Natural killer cell (primary cell): ENCODE data around the gene TNNC2. TPM values are rescaled to one million over a fixed set of nuclear protein-coding genes. Genes with fewer than 3 reads are reported as not detected.
"Not testable (repeated sequence)": the region's sequence is repeated elsewhere in the genome, so short reads cannot be mapped to it uniquely, and the experiment has no call there.

Source experiments
- ATAC-seq, 3 donors: fragments of 150-1000 bp in 2 of 3; fragments of 200-7000 bp in 1 of 3; cut with Tn5 transposase; 1 replicate in 1 of 3; 2 replicates in 2 of 3; pipeline ENCODE4 v1.10.0; 2021; ENCODE audit warnings: mild to moderate bottlenecking in 2 of 3, moderate library complexity in 2 of 3
- DNase-seq, 2 donors: peaks; one replicate each; pipeline versions ENCODE4 v3.0.0 to v3.0.0-alpha.2; 2013 to 2021; ENCODE audit warnings: mixed read lengths in 1 of 2
- H3K27ac ChIP-seq: one replicate; pipeline ENCODE4 v1.5.1; 2013; ENCODE audit warnings: mild to moderate bottlenecking, low read length
- H3K27me3 ChIP-seq: one replicate; pipeline ENCODE4 v1.6.1; 2013; ENCODE audit warnings: low read length; ENCODE audit not compliant: control insufficient read depth, insufficient read depth
- H3K36me3 ChIP-seq: one replicate; pipeline ENCODE4 v1.6.1; 2013; ENCODE audit warnings: low read length; ENCODE audit not compliant: control insufficient read depth, insufficient read depth
- H3K4me1 ChIP-seq: one replicate; pipeline ENCODE4 v1.6.1; 2013; ENCODE audit warnings: low read length; ENCODE audit not compliant: control insufficient read depth, insufficient read depth
- H3K4me3 ChIP-seq: one replicate; pipeline ENCODE4 v1.5.1; 2013; ENCODE audit warnings: low read length
- H3K9me3 ChIP-seq: one replicate; pipeline ENCODE4 v1.6.1; 2013; ENCODE audit warnings: low read length; ENCODE audit not compliant: control insufficient read depth, insufficient read depth
- H3K27ac Mint-ChIP-seq, 2 donors: one replicate each; pipeline ENCODE4 v1.8.0; 2022; ENCODE audit warnings: mild to moderate bottlenecking in 2 of 2, mixed read lengths in 2 of 2, moderate library complexity in 1 of 2
- H3K27me3 Mint-ChIP-seq, 2 donors: one replicate each; pipeline ENCODE4 v1.8.0; 2022; ENCODE audit warnings: low read depth in 2 of 2, mixed read lengths in 2 of 2
- H3K36me3 Mint-ChIP-seq: one replicate; pipeline ENCODE4 v1.8.0; 2022; ENCODE audit warnings: mixed read lengths
- H3K4me1 Mint-ChIP-seq, 2 donors: one replicate each; pipeline ENCODE4 v1.8.0; 2022; ENCODE audit warnings: mixed read lengths in 2 of 2
- H3K4me3 Mint-ChIP-seq: one replicate; pipeline ENCODE4 v1.8.0; 2022; ENCODE audit warnings: mild to moderate bottlenecking, moderate library complexity, mixed read lengths
- H3K9me3 Mint-ChIP-seq, 2 donors: one replicate each; pipeline ENCODE4 v1.8.0; 2022; ENCODE audit warnings: mixed read lengths in 2 of 2
- CTCF ChIP-seq: fragments of 200-600 bp; IDR thresholded peaks from one replicate; pipeline ENCODE4 v1.8.0; 2022; ENCODE audit warnings: antibody characterized with exemption
- WGBS: methylation state at CpG from one replicate; pipeline ENCODE4 v1.1.7; 2013; ENCODE audit warnings: missing lambda C conversion rate; ENCODE audit not compliant: insufficient coverage; 5-methylcytosine and 5-hydroxymethylcytosine counted together
- intact Hi-C: fragments of 100-400 bp; cut with micrococcal nuclease; formaldehyde crosslinking; loops from one replicate; pipeline ENCODE4 v1.14.2; 2022
- total RNA-seq, 4 donors: library from RNA; stranded (reverse); fragments of 120-200 nt in 1 of 4; gene quantifications; one replicate each; pipeline versions ENCODE4 v1.2.3 to v1.2.4, GENCODE V29; 2013 to 2022

Gene TNNC2
- 1 to 10 TPM in 1 of 3 donors, under 1 TPM in 1, not detected in 1; 0.93 to 1.5 TPM for total RNA-seq
- total RNA-seq (2013): 1.9 TPM

GRCh38 chr20:45827030-45827652 lies at the start of gene TNNC2:
Gene TNNC2, minus strand, starts transcription at chr20:45827312. Its CDS starts 64 bp downstream, at chr20:45827248.
- Mint-ChIP-seq H3K36me3 (no peaks in the 10 kb centered on the region), H3K9me3 (no peaks in the 10 kb centered on the region), H3K27ac (no peak within 1 kb of the TSS), H3K4me1 (peaks cover 9 to 17% of the 10 kb centered on the region in 2 donors), H3K4me3 (no peak within 1 kb of the TSS), H3K27me3 (peaks cover 26 to 30% of the 10 kb centered on the region in 2 donors)
- no peak within 1 kb of the TSS for H3K27ac ChIP-seq
- H3K9me3 ChIP-seq: no peaks in the 10 kb centered on the region
- ATAC-seq: no peak
- no peak for DNase-seq
- intact Hi-C loops: no loop called here
- no peak within 1 kb of the TSS for H3K4me3 ChIP-seq
- H3K36me3 ChIP-seq: peaks cover 2% of the 10 kb centered on the region
- H3K4me1 ChIP-seq: peaks cover 16% of the 10 kb centered on the region
- 91% methylated on average over 8 of the region's 8 CpGs for WGBS
- peaks cover 12% of the 10 kb centered on the region for H3K27me3 ChIP-seq
- TF ChIP-seq CTCF: no peak

GRCh38 chr20:45874576-45874975 lies 47.5 kb upstream of the TNNC2 start:
- DNase-seq (no peak), ATAC-seq (no peak)
- 91% methylated on average over 4 of the region's 4 CpGs for WGBS
- Histone ChIP-seq H3K27ac (no peak overlapping the region), H3K36me3 (peaks cover 18% of the 10 kb centered on the region), H3K27me3 (no peaks in the 10 kb centered on the region), H3K9me3 (no peaks in the 10 kb centered on the region), H3K4me1 (no peaks in the 10 kb centered on the region), H3K4me3 (no peak overlapping the region)
- Mint-ChIP-seq H3K9me3 (no peaks in the 10 kb centered on the region), H3K36me3 (no peaks in the 10 kb centered on the region), H3K27ac (no peak overlapping the region), H3K27me3 (no peaks in the 10 kb centered on the region), H3K4me1 (no peaks in the 10 kb centered on the region), H3K4me3 (no peak overlapping the region)
- no peak for TF ChIP-seq CTCF
- intact Hi-C loops: no loop called here

DNA sequence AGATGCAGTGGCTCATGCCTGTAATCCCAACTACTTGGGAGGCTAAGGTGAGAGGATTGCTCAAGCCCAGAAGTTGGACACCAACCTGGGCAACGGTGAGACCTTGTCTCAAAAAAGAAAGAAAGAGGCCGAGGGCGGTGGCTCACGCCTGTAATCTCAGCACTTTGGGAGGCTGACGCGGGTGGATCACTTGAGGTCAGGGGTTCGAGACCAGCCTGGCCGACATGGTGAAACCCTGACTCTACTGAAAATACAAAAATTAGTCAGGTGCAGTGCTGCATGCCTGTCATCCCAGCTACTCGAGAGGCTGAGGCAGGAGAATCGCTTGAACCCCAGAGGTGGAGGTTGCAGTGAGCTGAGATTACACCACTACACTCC lies 47.0 kb upstream of the TNNC2 start:
- H3K4me1 Mint-ChIP-seq, H3K27me3 ChIP-seq, H3K36me3 Mint-ChIP-seq, ATAC-seq, H3K4me1 ChIP-seq, H3K27ac ChIP-seq, H3K9me3 ChIP-seq, DNase-seq, H3K4me3 Mint-ChIP-seq, H3K27ac Mint-ChIP-seq, H3K9me3 Mint-ChIP-seq, H3K27me3 Mint-ChIP-seq, H3K4me3 ChIP-seq, intact Hi-C loops: not testable (repeated sequence)
- 94% methylated on average over 10 of the region's 10 CpGs for WGBS
- H3K36me3 ChIP-seq: peaks cover 18% of the 10 kb centered on the region

GRCh38 chr20:45873409-45874103 lies 46.4 kb upstream of the TNNC2 start:
- Histone ChIP-seq H3K9me3 (no peaks in the 10 kb centered on the region), H3K4me3 (no peak overlapping the region), H3K4me1 (no peaks in the 10 kb centered on the region), H3K36me3 (peaks cover 15% of the 10 kb centered on the region), H3K27ac (no peak overlapping the region), H3K27me3 (no peaks in the 10 kb centered on the region)
- Mint-ChIP-seq H3K4me3 (no peak overlapping the region), H3K36me3 (no peaks in the 10 kb centered on the region), H3K4me1 (no peaks in the 10 kb centered on the region), H3K27me3 (no peaks in the 10 kb centered on the region), H3K27ac (no peak overlapping the region), H3K9me3 (no peaks in the 10 kb centered on the region)
- ATAC-seq: no peak
- DNase-seq: no peak
- WGBS: 83% methylated on average over 1 of the region's 1 CpG
- intact Hi-C loops: no loop called here
- TF ChIP-seq CTCF: no peak
